RCC 7860 (cell line): ENCODE measurements around the gene PAFAH2.
A peak's percentile ranks its signal among the peaks of the same experiment; 100 is the strongest.
"Not testable (repeated sequence)": the region's sequence is repeated elsewhere in the genome, so short reads cannot be mapped to it uniquely, and the experiment has no call there.

Experiments
- DNase-seq: peaks from one replicate; pipeline ENCODE4 v3.0.0-alpha.2; 2015; ENCODE audit warnings: low spot score
- FAIRE-seq: peaks from 2 replicates; lab custom pipeline; 2012; peaks lifted over from hg19 to GRCh38; lab: Jason Lieb, UNC

The PAFAH2 gene

DNA sequence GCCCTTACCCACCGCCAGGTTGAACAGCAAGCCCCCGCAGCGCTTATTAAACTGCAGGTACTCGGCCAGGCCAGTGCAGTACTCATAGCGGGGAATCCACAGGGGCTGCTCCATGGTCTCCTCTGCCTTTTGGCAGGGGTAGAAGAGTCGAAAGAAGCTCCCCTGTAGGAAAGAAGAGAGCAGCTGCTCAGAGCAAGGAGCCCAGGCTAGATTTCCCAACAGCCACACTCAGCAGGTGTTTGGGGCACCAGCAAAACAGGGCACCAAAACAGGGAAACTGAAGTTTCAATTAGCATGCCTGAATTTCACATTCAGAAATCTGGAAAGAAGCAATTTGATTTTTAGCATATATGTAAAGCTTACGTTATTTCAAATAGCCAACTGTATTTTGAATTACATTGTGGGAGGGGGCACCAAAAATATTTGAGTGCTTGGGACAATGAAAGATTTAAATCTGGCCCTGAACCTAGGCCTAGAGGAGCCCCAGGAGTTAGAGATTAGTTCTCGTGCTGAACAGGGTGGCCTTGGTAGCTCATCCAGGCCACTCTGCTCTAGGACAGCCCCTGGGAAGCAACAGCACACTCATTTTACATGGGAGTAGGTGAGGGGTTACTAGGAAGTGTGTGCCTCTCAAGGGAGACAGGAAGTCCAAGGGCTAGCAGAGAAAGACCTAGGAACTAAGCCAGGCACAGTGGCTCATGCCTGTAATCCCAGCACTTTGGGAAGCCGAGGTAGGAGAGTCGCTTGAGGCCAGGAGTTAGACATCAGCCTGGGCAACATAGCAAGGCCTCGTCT, 8.2 kb downstream of the PAFAH2 start:
- DNase-seq, result no peak
- no peak for FAIRE-seq

DNA sequence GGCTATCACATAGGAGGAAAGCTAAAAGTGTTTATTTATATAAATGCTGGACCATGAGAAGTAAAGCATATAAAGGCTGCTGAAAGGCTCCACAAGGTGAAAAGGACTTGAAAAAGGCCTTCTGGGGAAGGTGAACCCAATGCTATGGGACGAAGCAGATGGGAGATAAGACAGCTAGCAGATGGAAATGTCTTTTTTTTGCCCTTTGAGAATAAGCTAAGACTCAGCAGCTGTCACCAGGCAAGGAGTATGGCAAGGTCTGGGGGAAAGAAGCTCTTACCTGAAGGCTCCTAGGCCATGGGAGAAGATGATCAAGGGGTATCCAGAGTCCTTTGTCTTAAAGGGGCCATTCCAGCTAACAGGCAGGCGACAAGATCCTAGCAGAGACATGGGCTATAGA, 9.9 kb downstream of the PAFAH2 start:
- FAIRE-seq (no peak), DNase-seq (no peak)

DNA sequence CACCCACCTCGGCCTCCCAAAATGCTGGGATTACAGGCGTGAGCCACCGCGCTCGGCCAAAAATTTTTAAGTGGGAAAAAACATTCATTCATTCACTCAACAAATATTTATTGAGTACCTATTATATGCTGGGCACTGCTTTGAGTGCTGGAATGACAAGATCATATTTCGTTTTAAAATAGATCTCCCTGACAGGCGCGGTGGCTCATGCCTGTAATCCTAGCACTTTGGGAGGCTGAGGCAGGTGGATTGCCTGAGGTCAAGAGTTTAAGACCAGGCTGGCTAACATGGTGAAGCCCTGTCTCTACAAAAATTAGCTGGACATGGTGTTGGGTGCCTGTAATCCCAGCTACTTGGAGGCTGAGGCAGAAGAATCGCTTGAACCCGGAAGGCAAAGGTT, 11.1 kb downstream of the PAFAH2 start:
- FAIRE-seq, result not testable (repeated sequence)

DNA sequence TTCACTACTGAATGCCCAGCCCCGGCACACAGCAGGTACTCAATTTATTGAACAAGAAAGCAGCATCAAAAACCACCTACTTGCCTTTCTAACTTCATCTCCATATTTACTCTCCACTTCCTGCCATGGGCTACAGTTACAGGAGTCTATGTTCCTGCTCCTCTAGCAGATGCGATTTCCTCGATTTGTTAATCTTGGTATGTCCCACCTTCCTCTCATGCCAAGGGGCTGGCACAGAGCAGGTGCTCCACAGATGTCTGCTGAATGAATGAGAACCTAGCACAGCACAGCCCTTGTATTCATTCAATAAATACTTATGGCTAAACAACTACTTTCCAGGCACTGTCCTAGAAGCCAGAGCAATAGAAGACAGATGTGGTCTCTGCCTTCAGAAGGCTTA, 12.2 kb downstream of the PAFAH2 start:
- FAIRE-seq, result no peak
- DNase-seq, result no peak

More for the DNA sequence above, 11.1 kb downstream of the PAFAH2 start:
- not testable (repeated sequence) for DNase-seq

DNA sequence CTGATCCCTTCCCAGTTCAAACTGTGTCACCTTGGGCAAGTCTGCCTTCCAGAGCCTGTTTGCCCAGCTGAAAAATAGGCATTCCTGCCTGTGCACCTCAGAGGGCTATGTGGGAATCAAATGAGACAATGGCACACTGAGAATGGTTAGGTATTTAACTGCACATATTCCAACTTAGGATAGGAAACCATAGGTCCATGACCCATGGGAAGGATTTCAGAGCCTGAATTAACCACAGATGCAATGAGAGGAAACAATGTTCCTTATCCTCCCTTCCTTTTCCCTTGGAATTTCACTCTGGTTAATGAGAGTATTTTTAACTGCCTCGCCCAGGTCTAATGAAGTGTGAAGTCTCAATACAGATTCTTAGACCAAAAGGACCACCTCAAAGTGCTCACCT, 12.7 kb downstream of the PAFAH2 start:
- no peak for FAIRE-seq
- no peak for DNase-seq

DNA sequence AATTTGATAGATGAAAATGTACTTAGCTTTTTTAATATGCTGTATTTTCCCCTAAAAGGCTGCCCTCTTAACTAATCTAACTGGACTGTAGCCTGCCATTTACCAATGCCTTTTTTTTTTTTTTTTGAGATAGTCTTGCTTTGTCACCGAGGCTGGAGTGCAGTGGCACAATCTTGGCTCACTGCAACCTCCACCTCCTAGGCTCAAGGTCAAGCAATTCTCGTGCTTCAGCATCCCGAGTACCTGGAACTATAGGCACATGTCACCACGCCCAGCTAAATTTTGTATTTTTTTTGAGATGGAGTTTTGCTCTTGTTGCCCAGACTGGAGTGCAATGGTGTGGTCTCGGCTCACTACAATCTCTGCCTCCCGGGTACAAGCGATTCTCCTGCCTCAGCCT, 18.7 kb downstream of the PAFAH2 start:
- FAIRE-seq (no peak), DNase-seq (no peak)

DNA sequence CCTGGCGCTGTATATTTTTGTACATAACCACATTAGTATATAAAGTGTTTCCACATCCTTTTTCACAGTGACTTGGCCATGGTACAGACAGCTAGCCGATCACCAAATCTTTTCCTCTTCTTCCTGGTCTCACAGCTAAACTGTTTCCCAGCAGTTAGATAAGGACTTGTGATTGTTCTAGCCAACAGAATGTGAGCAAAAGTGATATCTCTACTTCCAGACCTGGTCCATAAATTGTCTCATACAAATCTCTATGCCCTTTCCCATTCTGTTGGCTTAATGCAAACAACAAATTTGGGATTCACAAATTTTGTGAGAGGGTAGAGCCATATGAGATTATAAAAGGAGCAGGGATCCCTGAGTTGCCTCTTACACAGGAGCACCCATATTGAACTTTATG, 19.5 kb downstream of the PAFAH2 start:
- DNase-seq (no peak), FAIRE-seq (no peak)

DNA sequence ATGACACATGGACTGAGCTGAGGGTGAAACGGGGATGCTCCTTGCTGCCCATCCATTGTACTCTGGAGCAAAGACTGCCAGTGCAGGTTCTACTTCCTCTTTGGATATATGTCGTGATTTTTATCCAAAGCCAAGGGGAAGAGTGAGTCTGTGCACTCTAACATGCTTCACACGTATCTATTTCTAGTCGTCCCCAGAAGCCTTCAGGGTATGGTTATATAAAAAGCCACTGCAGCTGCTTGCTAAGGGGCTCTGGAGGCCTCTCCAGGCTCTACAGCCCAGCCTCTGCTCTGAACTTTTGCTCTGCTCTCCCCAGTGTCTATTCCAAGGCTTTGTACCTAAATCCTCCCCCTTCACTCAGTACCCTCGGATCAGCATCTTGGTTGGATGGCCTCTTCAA, 20.1 kb downstream of the PAFAH2 start:
- FAIRE-seq (no peak), DNase-seq (no peak)

DNA sequence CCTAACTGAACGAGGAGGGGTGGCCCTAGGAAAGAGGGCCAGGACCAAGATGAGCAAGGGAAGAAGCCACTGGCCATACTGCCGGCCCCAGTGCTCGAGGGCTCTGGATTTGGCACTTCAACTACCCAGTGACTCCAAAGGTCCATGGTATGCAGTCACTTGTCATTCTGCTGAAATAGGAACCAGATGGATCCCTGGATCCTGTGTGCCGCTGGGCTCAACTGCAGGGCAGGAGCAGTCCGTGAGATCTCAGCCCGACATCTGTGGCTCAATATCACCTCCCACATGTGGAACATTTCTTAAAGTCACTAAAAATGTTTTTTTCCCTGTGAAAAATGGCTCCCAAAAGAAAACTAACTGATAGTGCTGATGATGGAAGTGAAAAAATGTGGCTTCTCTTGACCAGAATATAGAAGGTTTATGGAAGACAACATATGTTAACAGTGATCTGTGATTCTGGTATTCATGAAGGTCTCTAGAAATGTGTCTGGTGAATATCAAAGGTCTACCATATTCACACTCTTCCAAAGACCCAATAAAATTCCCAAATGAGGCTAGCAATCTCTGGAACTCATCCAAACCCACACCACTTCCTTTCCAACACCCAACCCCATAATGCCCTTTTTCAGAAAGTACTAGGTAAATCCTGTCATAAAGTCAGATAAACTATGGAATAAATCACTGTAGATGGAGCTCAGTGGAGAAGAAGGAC, 24.1 kb downstream of the PAFAH2 start:
- DNase-seq, result no peak
- no peak for FAIRE-seq

DNA sequence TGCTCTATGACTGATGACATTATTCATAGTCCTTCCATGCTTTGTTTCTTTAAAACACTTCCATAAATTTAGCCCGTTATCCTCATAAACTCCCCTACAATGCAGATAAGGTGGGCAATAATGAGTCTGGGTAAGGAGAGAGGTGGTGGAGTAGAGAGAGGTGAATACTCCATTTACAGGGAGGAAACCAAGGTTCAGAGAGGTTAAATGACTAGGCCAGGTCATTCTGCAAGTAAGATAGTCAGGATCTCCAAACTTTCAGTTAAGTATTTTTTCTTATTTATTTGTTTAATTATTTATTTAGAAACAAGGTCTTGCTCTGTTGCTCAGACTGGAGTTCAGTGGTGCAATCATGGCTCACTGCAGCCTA, 26.1 kb downstream of the PAFAH2 start:
- FAIRE-seq (no peak), DNase-seq (no peak)

DNA sequence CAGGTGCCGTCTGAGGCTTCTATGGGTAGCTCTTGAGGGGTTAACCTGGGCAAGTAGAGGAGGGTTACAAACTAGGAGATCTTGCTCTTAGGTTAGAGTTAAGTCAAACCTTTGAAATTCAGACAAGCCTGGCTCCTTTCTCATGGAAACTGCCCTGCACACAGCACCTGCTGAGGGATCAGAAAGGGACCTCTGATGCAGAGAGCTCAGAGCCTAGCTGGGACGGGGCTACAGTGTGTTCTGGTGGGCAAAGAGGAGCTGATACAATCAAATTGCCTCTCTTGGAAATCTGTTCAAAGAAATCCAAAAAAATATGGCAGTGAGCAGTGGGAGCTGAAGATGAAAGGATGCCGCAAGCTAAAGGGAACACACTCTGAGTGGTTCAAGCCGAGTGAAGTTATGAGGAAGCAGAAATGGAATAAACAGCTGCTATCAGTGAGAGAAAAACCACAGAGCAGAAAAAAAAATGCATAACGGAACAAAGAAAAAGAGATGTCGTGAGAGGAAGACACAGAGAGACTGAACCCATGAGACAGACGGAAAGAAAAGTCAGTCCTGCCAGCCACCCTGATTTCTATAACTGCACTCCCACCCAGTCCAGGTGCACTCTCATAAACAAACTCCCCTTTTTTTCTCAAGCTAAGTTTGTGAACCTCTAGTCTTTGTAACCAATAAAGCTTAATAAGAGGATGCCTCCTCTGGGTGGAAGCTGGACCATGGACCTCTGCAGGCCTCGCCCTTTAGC, 26.6 kb downstream of the PAFAH2 start:
- FAIRE-seq (no peak), DNase-seq (no peak)

DNA sequence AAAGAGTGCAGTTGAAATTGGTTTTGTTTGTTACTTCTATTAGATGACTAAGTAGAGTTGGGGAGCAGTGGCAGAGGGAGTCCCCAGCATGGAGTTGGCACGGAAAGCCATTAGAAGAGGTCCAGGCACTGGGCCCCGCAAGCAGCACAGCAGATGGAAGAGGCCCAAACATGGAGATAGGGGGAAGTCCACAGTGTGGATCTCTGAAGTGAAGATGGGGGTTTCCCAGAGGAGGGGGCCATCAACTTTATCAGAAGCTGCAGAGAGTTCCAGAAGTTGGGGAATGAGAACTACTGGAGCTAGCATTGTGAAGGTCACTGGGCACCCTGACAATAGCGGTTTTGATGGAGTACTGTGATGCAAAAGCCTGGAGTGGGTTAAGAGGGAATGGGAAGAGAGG, 30.6 kb downstream of the PAFAH2 start:
- no peak for DNase-seq
- no peak for FAIRE-seq

DNA sequence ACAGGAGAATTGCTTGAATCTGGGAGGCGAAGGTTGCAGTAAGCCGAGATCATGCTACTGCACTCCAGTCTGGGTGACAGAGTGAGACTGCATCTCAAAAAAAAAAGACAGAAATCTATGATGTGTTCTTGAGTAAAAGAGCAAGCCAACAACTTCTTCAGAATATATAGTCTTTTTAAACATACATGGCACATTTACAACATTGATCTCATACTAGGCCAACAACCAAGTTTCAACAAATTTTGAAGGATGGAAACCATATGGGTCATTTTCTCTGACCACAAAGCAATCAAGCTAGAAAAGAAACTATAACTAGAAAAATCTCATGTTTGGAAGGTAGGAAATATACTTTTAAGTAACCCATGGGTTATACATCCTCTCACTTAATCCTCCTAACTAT, 38.3 kb downstream of the PAFAH2 start:
- FAIRE-seq (no peak), DNase-seq (no peak)

DNA sequence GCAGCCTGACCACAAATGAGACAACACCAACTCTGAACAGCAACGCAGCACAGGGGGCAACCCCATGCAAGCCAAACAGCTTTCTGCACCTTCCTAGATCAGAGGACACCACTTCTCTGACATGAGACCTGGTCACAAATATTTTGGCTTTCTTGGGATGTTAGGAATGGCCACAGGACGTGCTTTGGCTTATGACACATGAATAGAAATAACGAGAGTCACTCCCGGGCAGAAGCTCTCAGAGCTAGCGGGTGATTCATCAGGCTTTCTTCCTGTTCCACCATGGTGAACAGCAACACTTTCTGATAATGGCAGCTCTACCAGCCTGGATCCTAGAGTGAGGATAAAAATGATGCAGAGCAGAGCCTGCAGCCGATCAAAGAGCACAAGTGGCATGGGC, 39.4 kb downstream of the PAFAH2 start:
- FAIRE-seq (peak; percentile 72), DNase-seq (peak; percentile 82)

DNA sequence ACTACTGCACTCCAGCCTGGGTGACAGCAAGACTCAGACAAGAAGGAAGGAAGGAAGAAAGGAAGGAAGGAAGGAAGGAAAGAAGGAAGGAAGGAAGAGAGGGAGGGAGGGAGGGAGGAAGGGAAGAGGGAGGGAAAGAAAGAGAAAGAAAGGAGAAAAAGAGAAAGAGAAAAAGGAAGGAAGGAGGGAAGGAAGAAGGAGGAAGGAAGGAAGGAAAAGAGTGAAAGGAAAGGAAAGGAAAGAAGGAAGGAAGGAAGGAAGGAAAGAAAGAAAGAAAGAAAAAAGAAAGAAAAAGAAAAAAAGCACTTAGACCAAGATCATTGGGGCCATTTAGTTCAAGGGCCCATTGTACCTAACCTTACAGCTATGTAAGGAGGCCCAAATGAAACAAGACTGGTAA, 42.3 kb downstream of the PAFAH2 start:
- FAIRE-seq, result no peak

DNA sequence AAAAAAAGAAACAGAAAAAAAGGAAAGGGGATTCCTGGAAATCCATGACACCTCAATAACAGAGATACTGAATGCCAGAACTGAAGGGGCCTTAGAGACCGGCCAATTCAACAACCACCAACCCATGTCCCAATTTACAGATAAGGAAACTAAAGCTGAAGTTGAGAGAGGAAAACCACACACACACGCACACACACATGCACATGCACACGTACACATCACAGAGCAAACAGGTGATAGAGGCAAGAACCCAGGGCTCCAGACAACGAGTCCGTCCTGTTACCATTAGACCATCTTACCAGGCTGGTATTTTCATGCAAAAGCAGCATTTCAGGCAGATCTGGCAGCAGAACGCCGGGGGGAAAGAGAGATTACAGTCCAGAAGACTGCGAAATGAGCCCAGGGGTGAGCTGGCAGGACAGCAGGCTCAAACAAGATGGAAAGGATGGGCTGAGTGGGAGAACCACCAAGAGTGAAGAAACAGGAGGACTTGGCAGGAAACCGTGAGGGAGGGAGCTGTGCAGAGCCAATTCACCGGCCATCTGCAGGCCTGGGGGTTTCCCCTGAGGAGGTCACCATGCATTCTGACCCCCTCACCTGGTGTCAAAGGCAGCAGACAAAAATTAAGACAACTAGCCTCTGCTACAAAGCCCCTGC, 43.5 kb downstream of the PAFAH2 start:
- FAIRE-seq (no peak), DNase-seq (no peak)

More for the DNA sequence above, 42.3 kb downstream of the PAFAH2 start:
- DNase-seq, result no peak

DNA sequence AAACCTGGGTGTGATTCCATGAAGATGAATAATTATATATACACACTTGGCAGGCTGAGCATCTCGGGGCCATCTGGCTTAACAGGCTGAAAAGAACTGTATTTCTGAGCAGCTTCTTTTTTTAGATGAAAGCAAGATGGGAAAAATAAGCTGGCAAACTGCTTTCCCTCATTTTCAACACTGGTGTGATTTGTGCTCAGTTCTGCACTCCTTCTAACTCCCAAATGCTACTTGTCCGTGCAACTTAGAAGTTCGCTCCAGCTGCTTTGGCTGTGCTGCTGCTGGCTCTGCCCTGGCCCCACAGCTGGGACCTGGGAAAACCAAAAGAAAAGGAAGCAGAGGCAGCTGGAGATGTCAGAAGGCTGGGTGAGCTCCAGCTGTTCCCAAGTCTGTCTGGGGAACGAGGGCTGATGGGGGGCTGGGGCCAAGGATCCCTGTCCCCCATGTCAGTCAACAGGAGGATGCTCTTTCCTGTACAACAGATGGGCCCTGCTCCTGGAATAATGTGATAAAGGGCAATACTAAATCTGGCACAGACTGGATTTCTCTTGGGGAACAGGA, 44.9 kb downstream of the PAFAH2 start:
- DNase-seq (no peak), FAIRE-seq (no peak)

DNA sequence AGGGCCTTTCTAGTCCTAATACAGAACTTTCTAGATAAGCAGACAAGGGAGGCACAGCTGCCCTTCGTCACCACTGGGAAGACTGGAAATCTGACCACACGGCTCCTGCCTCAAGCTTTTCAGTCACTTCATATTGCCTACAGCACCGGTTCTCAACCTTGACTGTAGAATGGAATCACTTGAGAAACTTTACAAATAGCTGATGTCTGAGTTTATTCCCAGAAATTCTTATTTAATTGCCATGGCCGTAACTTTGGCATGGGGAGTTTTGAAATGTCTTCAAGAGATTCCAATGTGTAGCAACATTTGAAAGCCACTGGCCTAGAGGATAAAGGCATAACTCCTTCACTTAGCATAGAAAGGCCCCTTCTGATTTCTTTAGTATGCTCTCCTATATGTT, 49.2 kb downstream of the PAFAH2 start:
- FAIRE-seq (no peak), DNase-seq (no peak)

DNA sequence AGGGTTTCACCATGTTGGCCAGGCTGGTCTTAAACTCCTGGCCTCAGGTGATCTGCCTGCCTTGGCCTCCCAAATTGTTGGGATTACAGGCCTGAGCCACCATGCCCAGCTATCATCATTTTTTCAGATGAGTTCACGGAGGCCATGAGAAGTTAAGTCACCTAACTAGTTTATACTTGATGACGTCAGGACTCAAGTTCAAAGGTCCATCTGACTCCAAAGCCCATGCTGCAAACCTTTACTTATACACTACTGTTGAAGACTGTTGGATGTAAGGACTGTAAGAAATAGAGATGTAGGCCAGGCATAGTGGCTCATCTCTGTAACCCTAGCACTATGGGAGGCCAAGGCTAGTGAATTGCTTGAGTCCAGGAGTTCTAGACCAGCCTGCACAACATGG, 50.8 kb downstream of the PAFAH2 start:
- no peak for DNase-seq
- no peak for FAIRE-seq

DNA sequence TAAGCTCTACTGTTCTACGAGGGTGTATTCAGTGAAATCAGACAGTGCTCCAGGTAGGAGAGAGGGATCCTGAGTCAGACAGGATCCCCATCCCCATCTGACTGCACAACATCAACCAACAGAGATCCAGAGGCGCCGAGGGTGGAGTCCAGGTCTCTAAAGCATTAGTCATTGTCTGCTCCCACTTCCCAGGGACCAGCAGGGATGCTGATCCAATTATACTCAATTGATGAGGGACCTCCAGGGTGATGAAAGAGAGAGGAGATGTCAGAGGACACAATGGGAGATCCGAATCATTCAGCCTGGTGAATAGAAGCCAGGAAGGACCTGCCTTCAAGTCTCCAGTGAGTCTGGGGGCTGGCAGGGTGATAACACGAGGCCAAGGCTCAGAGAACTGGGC, 52.1 kb downstream of the PAFAH2 start:
- no peak for FAIRE-seq

DNA sequence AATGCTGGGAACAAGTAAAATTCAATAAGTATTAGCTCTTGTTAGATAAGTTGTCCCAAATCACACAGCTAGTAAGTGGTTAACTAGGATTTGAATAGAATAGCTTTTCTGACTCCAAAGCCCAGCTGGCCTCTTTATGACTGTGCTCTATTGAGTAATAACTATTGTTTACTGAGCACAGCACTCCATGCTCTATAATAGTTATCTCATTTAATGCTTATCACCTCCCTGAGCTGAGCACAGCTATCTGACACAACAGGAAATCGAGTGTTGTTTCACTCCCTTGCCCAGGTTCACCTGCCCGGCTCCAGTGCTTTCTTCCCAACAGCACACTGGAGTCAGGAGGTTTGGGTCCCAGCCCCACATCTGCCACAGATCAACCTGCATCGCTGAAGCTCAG, 52.9 kb downstream of the PAFAH2 start:
- FAIRE-seq, result no peak
- no peak for DNase-seq

More for the DNA sequence above, 52.1 kb downstream of the PAFAH2 start:
- DNase-seq, result no peak
